AG09319 (cell line): ENCODE results near the gene RENBP.

Experiments
- DNase-seq: peaks from one replicate; pipeline ENCODE4 v3.0.0-alpha.2; 2010; ENCODE audit warnings: low read depth; ENCODE audit errors: extremely low read depth
- CTCF ChIP-seq: IDR thresholded peaks from 2 replicates; pipeline ENCODE4 v1.5.1; 2011; ENCODE audit warnings: low read depth, mild to moderate bottlenecking, inconsistent platforms, low read length, moderate library complexity

The RENBP gene

DNA sequence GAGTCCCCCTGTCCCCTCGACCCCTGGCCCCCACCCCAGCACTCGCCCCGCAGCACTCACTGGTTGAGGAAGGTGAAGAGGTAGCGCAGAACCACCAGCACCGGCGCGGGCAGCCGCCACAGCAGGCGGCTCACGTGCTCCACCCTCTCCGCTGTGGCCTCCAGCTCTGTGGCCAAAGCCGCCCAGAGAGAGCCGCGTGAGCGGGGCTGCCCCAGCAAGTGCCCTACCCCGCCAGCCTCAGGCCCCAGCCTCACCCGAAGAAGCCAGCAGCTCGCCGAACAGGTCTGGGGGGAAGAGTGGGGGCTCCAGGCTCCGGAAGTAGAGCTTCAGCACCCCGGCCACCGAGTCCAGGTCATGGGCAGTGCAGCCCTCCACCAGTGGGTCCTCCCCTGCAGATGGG is 34.0 kb downstream of the RENBP start:
- no peak for DNase-seq
- TF ChIP-seq CTCF = no peak

GRCh38 chrX:153909980-153910360 is 34.5 kb downstream of the RENBP start:
- DNase-seq = no peak
- TF ChIP-seq CTCF = no peak

DNA sequence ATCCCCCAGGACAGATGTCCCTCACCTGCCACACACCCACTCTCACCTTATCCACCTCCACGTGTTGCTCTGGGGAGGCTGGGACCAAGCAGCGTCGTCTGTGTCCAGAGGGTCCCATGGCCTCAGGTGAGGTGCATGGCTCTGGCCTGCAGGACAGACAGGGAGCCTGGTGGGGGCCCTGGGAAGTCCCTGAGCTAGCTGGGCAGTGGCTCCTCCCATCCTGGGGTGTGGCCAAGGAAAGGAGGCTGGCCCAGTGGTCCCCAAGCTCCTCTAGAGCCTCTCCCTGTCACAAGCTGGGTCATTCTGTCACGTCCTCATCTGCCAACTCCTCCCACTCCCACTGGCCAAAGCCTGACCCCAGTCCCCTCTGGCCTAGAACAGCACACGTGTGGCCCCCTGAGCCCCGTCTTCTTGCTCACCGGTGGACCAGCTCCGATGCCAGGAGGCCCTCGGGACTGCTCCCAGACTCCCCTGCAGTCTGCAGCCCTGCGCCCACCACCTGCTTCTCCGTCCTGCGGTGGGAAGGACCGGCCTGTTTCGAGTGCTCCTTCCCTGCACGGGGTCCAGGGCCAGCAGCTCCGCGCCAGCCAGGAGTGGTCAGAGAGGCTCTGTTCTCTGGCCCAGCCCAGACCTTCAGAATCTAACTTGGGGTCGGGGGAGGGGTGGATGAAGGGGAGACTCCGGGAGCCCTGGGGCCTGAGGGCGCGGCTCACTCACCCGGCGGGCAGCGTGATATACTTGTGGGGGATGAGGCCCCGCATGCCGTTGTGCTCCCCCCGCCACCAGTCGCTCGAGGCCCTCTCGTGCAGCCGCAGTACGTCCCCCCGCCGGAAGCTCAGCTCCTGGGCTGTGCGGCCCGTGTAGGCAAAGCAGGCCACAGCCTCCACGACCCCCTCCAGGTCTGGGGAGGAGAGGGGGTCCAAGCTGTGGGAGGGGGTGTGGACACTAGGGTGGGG is 35.1 kb downstream of the RENBP start:
- no peak for DNase-seq
- TF ChIP-seq CTCF = no peak

DNA sequence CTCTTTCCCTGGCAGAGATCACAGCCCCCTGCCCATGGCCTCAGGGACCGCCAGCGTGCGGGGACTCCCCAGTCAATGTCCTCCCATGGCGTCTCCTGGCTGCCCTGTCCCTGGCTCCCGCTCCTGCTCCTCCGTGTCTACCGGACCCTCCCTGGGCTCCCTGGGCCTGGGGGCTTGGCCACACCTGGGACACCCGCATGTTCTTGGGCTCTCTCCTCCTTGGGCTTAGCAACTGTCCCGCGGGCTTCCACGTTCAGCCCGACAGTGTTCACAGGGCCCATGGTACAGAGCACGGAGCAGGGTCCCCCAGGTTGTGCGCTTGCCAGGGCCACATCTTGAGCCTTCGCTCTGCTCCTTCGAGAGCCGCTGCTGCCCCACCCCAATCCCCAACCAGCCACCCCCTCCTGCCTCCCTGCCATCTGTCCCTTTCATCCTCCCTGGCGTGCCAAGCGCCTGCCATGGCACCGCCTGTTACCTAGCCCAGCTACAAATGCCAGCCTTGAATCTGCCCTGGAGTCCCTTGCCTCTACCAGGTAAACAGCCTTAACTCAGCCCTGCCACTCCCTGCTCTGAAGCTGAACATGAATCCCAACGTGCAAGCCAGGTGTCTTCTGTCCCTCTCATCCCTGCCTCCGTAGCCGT is 36.1 kb downstream of the RENBP start:
- TF ChIP-seq CTCF = no peak
- no peak for DNase-seq

DNA sequence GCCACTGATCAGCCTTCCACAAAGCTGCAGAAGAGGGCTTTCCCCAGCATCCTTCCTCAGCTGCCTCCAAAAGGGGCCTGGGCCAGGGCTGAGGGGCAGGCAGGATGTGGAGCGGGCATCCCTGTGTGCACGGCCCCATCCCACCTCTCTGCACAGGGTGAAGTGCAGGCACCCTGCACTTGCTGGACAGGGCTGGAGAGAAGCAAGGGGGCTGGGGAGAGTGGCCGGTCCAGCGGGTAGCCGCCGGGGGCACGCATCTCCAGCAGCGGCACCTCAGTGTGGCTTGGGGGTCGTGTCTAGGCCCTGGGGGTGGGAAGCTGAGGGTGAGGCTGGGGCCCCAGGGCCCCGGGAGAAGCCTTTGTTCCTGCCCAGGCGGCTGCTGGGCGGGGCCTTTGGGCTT is 37.0 kb downstream of the RENBP start:
- DNase-seq = no peak
- TF ChIP-seq CTCF = no peak

DNA sequence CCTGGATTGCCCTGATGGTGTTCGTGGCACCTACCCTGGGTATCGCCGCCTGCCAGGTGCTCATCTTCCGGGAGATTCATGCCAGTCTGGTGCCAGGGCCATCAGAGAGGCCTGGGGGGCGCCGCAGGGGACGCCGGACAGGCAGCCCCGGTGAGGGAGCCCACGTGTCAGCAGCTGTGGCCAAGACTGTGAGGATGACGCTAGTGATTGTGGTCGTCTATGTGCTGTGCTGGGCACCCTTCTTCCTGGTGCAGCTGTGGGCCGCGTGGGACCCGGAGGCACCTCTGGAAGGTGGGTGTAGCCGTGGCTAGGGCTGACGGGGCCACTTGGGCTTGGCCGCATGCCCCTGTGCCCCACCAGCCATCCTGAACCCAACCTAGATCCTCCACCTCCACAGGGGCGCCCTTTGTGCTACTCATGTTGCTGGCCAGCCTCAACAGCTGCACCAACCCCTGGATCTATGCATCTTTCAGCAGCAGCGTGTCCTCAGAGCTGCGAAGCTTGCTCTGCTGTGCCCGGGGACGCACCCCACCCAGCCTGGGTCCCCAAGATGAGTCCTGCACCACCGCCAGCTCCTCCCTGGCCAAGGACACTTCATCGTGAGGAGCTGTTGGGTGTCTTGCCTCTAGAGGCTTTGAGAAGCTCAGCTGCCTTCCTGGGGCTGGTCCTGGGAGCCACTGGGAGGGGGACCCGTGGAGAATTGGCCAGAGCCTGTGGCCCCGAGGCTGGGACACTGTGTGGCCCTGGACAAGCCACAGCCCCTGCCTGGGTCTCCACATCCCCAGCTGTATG is 38.1 kb downstream of the RENBP start:
- DNase-seq = no peak
- TF ChIP-seq CTCF = no peak
